Stimulated activated CD4-positive, alpha-beta T cell treated with anti-CD3 and anti-CD28 coated beads, TNF-alpha, amount 100 ng/mL, for 48 hours (primary cell): ENCODE results near the gene ANTXR2.

Experiments used
- DNase-seq, 3 donors: peaks; one replicate each; pipeline ENCODE4 v3.0.0-alpha.2; 2020; ENCODE audit warnings: low read depth in 3 of 3

ANTXR2 gene

GRCh38 chr4:80069837-80070731, 2.9 kb downstream of the ANTXR2 start:
- no peak for DNase-seq

GRCh38 chr4:80069108-80069836, 3.8 kb downstream of the ANTXR2 start:
- DNase-seq, result no peak

- DNase-seq, result no peak
Observed at GRCh38 chr4:80065601-80066000, 7.4 kb downstream of the ANTXR2 start.

- no peak for DNase-seq
Observed at GRCh38 chr4:80062527-80062926, 10.5 kb downstream of the ANTXR2 start.

GRCh38 chr4:80060804-80061203, 12.2 kb downstream of the ANTXR2 start:
- no peak for DNase-seq

- no peak for DNase-seq
Observed at GRCh38 chr4:80058740-80059139, 14.3 kb downstream of the ANTXR2 start.

GRCh38 chr4:80054375-80054774, 18.7 kb downstream of the ANTXR2 start:
- DNase-seq, result no peak

GRCh38 chr4:80053140-80053910, 19.7 kb downstream of the ANTXR2 start:
- DNase-seq, result no peak

GRCh38 chr4:80049813-80050534, 23.1 kb downstream of the ANTXR2 start:
- DNase-seq, result no peak

- no peak for DNase-seq
Observed at GRCh38 chr4:80049402-80049801, 23.6 kb downstream of the ANTXR2 start.

GRCh38 chr4:80045786-80046185, 27.2 kb downstream of the ANTXR2 start:
- DNase-seq, result no peak

GRCh38 chr4:80043541-80043940, 29.5 kb downstream of the ANTXR2 start:
- DNase-seq, result no peak

GRCh38 chr4:80042821-80043220, 30.2 kb downstream of the ANTXR2 start:
- no peak for DNase-seq

GRCh38 chr4:80037864-80038263, 35.2 kb downstream of the ANTXR2 start:
- no peak for DNase-seq

- DNase-seq, result no peak
Observed at GRCh38 chr4:80036949-80037685, 35.9 kb downstream of the ANTXR2 start.

GRCh38 chr4:80036306-80036705, 36.7 kb downstream of the ANTXR2 start:
- no peak for DNase-seq

- no peak for DNase-seq
Observed at GRCh38 chr4:80035336-80035735, 37.7 kb downstream of the ANTXR2 start.

GRCh38 chr4:80033581-80033980, 39.4 kb downstream of the ANTXR2 start:
- no peak for DNase-seq

GRCh38 chr4:80029364-80029763, 43.7 kb downstream of the ANTXR2 start:
- DNase-seq, result no peak

GRCh38 chr4:80027611-80028010, 45.4 kb downstream of the ANTXR2 start:
- DNase-seq, result no peak

GRCh38 chr4:80026100-80026499, 46.9 kb downstream of the ANTXR2 start:
- DNase-seq, result no peak
